AG04450 (cell line): Measurements from ENCODE around the gene BLVRB. TPM values are rescaled to one million over a fixed set of nuclear protein-coding genes. Genes with fewer than 3 reads are reported as not detected.
"Not testable (repeated sequence)": the region's sequence is repeated elsewhere in the genome, so short reads cannot be mapped to it uniquely, and the experiment has no call there.

ENCODE experiments used
- CTCF ChIA-PET: fragments of 300-600, 350-600 bp; formaldehyde crosslinking; extraction: SDS; loops from one replicate; lab custom pipeline; 2022; ENCODE audit warnings: antibody characterized with exemption, inconsistent platforms; lab: Charles Lee
- POLR2A ChIA-PET: fragments of 350-600 bp; formaldehyde crosslinking; extraction: SDS; loops from one replicate; lab custom pipeline; 2021; ENCODE audit warnings: antibody characterized with exemption, inconsistent platforms; lab: Yijun Ruan, JAX
- DNase-seq: peaks from one replicate; pipeline ENCODE4 v3.0.0-alpha.2; 2011; ENCODE audit warnings: low read depth, low spot score
- H3K27ac ChIP-seq: one replicate; pipeline ENCODE4 v1.5.1; 2012; ENCODE audit warnings: low read depth, low read length, control low read depth
- H3K27me3 ChIP-seq: one replicate; pipeline ENCODE4 v1.6.0; 2012; ENCODE audit warnings: low read length; ENCODE audit not compliant: control insufficient read depth, insufficient read depth
- H3K4me3 ChIP-seq: 2 replicates; pipeline ENCODE4 v1.5.1; 2011; ENCODE audit warnings: mild to moderate bottlenecking, low read depth, low read length, control low read depth
- H3K9me3 ChIP-seq: 2 replicates; pipeline ENCODE4 v1.5.1; 2012; ENCODE audit warnings: low read length; ENCODE audit not compliant: control insufficient read depth, insufficient read depth
- polyA plus RNA-seq: library from polyadenylated mRNA; depleted of rRNA; stranded (reverse); fragments of >200 nt; gene quantifications from 2 replicates; pipeline ENCODE4 v1.2.3, GENCODE V29; 2011
- TF ChIP-seq, protein P1 (sequence below): IDR thresholded peaks from 2 replicates; pipeline ENCODE4 v1.5.1; 2011; ENCODE audit warnings: low read depth, low read length, control low read depth, inconsistent platforms

Gene BLVRB
- polyA plus RNA-seq, 1 experiment = 40.4 TPM

- H3K27me3 ChIP-seq = peaks cover 11% of the 10 kb centered on the region
- peak overlapping the region; percentile 71 for H3K27ac ChIP-seq
- TF ChIP-seq, protein P1, sequence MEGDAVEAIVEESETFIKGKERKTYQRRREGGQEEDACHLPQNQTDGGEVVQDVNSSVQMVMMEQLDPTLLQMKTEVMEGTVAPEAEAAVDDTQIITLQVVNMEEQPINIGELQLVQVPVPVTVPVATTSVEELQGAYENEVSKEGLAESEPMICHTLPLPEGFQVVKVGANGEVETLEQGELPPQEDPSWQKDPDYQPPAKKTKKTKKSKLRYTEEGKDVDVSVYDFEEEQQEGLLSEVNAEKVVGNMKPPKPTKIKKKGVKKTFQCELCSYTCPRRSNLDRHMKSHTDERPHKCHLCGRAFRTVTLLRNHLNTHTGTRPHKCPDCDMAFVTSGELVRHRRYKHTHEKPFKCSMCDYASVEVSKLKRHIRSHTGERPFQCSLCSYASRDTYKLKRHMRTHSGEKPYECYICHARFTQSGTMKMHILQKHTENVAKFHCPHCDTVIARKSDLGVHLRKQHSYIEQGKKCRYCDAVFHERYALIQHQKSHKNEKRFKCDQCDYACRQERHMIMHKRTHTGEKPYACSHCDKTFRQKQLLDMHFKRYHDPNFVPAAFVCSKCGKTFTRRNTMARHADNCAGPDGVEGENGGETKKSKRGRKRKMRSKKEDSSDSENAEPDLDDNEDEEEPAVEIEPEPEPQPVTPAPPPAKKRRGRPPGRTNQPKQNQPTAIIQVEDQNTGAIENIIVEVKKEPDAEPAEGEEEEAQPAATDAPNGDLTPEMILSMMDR = no peak
- peak overlapping the region; percentile 74 for H3K4me3 ChIP-seq
- no peak for DNase-seq
- no peaks in the 10 kb centered on the region; the same call in 1 of the 2 replicates for H3K9me3 ChIP-seq
- POLR2A ChIA-PET = interaction anchor here (0.6 to 2.4 kb wide), 11 partner anchors 22 to 148 kb away, joined by 3 to 13 read pairs (median 4); partner anchors contain the start of genes C19orf47, PLD3 and SERTAD1
- CTCF ChIA-PET = interaction anchor here (1.1 to 3.9 kb wide), 12 partner anchors 11 to 169 kb away, joined by 4 to 49 read pairs (median 12); partner anchors contain the start of genes LTBP4 and SERTAD3
Measured at GRCh38 chr19:40465025-40465556, 454 bp downstream of the BLVRB start.

DNA sequence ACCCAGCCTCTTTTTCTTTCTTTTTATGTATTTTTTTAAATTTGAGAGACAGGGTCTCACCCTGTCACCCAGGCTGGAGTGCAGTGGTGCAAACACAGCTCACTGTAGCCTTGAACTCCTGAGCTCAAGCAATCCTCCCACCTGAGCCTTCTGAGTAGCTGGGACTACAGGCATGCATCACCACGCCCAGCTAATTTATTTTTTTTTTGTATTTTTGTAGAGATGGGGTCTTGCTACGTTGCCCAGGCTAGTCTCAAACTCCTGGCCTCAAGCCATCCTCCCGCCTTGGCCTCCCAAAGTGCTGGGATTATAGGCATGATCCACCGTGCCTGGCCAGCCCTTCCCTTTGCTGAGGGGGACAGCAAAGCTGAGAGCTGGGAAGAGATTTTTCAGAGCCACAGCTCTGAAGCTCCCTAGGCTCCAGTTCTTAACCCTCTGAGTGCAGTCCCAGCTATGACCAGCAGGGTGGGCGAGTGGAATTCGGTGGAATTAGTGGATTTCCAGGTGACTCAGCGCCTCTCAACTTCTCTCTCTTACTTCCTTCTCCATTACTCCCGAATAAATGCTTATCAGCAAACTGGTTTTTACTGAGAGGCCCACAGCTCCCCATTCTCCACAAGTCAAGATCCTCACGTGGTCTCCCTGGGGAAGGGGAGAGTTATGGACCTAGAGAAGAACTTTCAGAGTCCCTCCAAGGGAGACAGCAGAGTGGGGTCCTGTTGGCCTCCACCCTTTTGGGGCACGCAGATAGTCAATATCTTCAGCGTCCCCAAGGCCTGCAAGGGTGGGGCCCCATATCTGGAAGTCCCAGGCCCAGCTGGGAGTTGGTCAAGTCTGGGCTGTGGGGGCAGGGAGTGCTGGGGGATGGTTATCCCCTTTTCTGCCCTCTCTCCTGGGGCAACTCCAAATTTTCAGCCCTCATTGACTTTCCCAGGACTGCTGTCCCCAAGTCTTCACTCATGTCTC is 1.2 kb downstream of the BLVRB start:
- POLR2A ChIA-PET = interaction anchor here (0.6 to 2.5 kb wide), 5 partner anchors 21 to 182 kb away, joined by 3 to 15 read pairs (median 4); partner anchors contain the start of gene SERTAD1
- H3K4me3 ChIP-seq = peak overlapping the region; percentile 74
- TF ChIP-seq, protein P1 = peak; percentile 89
- DNase-seq = peak; percentile 77
- CTCF ChIA-PET = interaction anchor here (0.6 to 3.9 kb wide), 25 partner anchors 10 to 325 kb away, joined by 3 to 49 read pairs (median 5); partner anchors contain the start of genes LTBP4 and SERTAD3
- H3K9me3 ChIP-seq = no peaks in the 10 kb centered on the region; the same call in 1 of the 2 replicates
- peaks cover 11% of the 10 kb centered on the region for H3K27me3 ChIP-seq
- H3K27ac ChIP-seq = peak overlapping the region; percentile 71

DNA sequence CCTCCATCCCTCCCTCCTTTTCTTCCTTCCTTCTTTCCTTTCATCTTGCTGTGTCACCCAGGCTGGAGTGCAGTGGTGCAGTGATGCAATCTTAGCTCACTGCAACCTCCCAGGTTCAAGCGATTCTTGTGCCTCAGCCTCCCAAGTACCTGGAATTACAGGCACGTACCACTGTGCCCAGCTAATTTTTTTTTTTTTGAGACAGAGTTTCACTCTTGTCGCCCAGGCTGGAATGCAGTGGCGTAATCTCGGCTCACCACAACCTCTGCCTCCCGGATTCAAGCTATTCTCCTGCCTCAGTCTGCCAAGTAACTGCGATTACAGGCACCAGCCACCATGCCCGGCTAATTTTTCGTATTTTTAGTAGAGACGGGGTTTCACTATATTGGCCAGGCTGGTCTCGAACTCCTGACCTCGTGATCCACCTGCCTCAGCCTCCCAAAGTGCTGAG is 1.9 kb downstream of the BLVRB start:
- H3K27ac ChIP-seq, DNase-seq: not testable (repeated sequence)
- POLR2A ChIA-PET = interaction anchor here (0.6 to 2.5 kb wide), 5 partner anchors 21 to 182 kb away, joined by 3 to 15 read pairs (median 3); partner anchors contain the start of gene SERTAD1

DNA sequence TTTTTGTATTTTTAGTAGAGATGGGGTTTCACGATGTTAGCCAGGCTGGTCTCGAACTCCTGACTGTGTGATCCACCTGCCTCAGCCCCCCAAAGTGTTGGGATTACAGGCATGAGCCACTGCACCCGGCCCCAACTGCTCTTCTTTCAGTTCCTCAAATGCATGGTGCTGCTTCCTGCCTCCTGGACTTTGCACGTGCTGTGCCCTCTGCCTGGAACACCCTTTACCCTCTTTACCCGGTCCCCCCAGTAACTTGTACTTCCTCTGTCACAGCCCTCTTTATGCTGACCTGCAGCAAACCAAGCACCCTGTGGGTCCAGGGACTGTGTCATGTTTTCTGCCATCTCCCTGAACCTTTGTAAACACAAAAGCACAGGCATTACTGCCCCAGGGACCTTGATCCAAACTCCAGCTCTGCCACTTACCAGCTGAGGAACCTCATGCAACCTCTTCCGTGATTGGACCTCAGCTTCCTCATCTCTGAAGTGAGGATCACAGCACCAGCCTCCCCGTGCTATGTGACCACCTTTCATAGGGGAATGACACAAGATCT is 3.8 kb downstream of the BLVRB start:
- no peak overlapping the region for H3K27ac ChIP-seq
- no peaks in the 10 kb centered on the region for H3K9me3 ChIP-seq
- no peak for DNase-seq
- H3K27me3 ChIP-seq = no peaks in the 10 kb centered on the region
- POLR2A ChIA-PET = no interaction called here
- CTCF ChIA-PET = no interaction called here
- no peak overlapping the region for H3K4me3 ChIP-seq
- TF ChIP-seq, protein P1 = no peak

More for the DNA sequence above, 1.9 kb downstream of the BLVRB start:
- CTCF ChIA-PET = interaction anchor here (0.6 to 3.9 kb wide), 25 partner anchors 9 to 324 kb away, joined by 3 to 49 read pairs (median 5); partner anchors contain the start of genes LTBP4 and SERTAD3
- H3K9me3 ChIP-seq, H3K4me3 ChIP-seq: not testable (repeated sequence)
- H3K27me3 ChIP-seq = peaks cover 11% of the 10 kb centered on the region

- H3K4me3 ChIP-seq = no peak overlapping the region
- H3K27ac ChIP-seq = no peak overlapping the region
- DNase-seq = no peak
- POLR2A ChIA-PET = no interaction called here
- no peaks in the 10 kb centered on the region for H3K27me3 ChIP-seq
- TF ChIP-seq, protein P1 = no peak
- CTCF ChIA-PET = no interaction called here
- no peaks in the 10 kb centered on the region for H3K9me3 ChIP-seq
Measured at GRCh38 chr19:40460185-40460584, 5.4 kb downstream of the BLVRB start.
